ENCODE measurements around the gene BCKDHA.

DNA sequence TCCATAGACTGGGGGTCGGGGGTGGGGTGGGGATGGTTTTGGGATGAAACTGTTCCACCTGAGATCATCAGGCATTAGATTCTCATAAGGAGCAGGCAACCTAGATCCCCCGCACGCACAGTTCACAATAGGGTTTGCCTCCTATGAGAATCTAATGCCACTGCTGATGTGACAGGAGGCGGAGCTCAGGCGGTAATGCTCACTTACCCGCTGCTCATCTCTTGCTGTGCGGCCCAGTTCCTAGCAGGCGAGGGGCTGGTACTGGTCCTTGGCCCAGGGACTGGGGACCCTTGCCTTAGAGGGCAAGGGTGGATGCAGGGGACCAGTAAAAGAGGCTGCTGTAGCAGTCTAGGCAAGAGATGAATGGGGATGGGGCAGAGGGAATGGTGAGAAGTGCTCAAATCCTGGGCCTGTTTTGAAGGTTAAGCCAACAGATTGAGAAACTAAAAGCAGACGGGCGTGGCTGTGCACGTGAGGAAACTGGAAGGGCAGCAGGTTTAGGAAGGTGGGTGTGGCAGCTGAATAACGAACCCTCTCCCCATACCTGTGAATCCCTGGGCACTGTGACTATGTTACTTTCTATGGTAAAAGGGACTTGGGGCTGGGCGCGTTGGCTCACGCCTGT, 43.8 kb downstream of the BCKDHA start:
- no peak for TF ChIP-seq EZH2 (IDR thresholded peaks at IDR 0.05; ENCODE audit: low read length, missing control alignments)
- TF ChIP-seq, protein P1, sequence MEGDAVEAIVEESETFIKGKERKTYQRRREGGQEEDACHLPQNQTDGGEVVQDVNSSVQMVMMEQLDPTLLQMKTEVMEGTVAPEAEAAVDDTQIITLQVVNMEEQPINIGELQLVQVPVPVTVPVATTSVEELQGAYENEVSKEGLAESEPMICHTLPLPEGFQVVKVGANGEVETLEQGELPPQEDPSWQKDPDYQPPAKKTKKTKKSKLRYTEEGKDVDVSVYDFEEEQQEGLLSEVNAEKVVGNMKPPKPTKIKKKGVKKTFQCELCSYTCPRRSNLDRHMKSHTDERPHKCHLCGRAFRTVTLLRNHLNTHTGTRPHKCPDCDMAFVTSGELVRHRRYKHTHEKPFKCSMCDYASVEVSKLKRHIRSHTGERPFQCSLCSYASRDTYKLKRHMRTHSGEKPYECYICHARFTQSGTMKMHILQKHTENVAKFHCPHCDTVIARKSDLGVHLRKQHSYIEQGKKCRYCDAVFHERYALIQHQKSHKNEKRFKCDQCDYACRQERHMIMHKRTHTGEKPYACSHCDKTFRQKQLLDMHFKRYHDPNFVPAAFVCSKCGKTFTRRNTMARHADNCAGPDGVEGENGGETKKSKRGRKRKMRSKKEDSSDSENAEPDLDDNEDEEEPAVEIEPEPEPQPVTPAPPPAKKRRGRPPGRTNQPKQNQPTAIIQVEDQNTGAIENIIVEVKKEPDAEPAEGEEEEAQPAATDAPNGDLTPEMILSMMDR (conservative IDR thresholded peaks at IDR 0.05 in 1 of 2, IDR thresholded peaks at IDR 0.05 in 1 of 2; ENCODE audit: low read depth in 1 of 2, low read length in 2 of 2): no peak
